HG03066 (cell line): ENCODE measurements around the gene CEP192.

Experiments used
- ATAC-seq: cut with Tn5 transposase; IDR thresholded peaks from one replicate; pipeline ENCODE4 v1.9.1; 2021; ENCODE audit warnings: low read depth; ENCODE audit not compliant: unreplicated experiment

The CEP192 gene

GRCh38 chr18:13136056-13136903, 145.1 kb downstream of the CEP192 start:
- ATAC-seq = no peak

GRCh38 chr18:13136904-13137669, 145.9 kb downstream of the CEP192 start:
- no peak for ATAC-seq

DNA sequence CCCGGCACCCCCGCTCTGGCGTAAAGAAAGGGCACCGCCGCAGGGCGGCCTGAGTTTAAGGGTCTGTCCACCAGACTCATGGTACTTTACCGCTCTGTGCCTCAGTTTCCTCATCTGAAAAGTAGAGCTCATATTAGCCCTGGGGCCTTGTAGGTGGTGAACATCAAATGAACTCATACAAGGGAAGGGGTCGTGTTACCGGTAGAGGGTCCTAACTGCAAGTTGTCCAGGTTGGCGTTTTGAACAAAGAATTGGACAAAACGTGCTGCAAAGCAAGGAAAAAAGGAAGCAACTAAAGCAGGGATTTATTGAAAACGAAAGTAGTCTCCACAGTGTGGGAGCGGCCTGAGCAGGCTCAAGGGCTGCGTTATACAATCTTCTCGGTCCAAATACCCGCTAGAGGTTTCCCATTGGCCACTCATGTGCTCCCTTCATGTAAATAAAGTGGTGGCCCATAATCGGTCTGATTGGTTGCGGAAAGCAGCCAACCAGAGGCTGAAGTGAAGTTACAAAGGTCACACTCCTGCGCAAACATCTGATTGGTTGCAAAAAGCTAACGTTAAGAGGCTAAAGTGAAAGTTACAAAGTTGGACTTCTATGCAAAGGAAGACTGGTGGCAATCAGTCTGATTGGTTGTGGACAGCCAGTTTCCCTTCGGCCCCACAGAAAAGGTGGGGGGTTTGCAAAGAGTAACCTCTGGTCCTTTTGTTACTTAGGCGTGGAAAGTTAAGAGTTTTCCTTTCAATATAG, 146.7 kb downstream of the CEP192 start:
- ATAC-seq = no peak

DNA sequence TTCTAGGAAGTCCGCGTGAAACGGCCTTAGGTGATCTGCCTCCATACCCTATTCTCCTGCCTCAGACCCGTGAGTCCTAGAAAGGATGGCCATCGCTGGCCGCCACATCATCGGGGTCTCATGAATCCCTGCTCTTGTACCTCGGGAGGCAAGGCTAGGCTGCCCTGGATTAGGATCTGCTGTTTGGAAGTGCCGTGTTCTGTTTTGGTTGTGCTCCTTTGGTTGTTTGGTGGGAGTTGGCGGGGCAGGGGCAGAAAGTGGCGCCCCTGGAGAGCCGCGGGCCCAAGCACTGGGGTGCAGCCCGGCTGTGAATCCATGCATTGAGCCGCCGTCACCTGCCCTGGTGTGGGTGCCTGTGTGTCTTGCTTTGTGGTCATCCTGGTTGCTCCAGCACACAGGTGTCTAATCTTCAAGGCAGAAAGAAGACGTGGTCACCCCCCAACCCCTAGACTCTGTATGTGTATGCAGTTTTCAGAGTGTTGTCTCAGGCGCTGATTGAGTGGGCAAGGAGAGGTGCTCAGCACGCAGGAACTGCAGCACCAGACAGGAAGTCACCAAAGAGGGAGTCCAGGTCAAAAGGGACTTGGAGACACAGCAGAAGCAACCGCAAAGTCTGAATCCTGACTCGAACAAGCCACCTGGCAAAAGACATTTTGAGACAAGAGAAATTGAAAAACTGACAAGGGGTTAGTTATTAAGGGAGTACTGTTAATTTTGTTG, 147.4 kb downstream of the CEP192 start:
- ATAC-seq = no peak

DNA sequence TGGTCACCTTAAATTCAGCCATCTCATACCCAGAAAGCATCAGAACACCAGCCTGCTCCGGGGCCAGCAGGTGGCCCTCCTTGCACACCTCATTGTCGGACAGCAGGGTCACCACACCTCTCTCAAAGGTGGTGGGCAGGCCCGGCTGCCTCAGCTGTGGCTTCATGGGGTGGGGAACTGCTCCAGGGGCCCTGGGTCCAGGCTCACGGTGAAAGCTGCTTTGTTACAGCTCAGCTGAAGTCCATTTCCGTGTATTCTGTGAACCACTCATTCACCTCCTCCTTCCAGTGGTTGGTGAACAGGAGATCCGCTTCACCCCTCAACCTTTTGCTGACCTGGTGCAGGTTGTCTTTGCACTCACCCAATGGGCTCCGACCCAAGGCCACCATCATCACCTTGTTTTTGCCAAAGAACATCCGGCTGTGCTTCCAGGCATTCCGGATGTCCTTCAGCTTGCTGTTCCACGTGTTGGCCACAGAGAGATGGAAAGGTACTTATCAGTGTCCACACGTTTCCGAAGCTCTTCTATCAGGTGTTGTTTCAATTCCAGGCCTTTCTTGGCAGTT, 148.8 kb downstream of the CEP192 start:
- no peak for ATAC-seq

- no peak for ATAC-seq
Measured at GRCh38 chr18:13141209-13141608, 150.0 kb downstream of the CEP192 start.

DNA sequence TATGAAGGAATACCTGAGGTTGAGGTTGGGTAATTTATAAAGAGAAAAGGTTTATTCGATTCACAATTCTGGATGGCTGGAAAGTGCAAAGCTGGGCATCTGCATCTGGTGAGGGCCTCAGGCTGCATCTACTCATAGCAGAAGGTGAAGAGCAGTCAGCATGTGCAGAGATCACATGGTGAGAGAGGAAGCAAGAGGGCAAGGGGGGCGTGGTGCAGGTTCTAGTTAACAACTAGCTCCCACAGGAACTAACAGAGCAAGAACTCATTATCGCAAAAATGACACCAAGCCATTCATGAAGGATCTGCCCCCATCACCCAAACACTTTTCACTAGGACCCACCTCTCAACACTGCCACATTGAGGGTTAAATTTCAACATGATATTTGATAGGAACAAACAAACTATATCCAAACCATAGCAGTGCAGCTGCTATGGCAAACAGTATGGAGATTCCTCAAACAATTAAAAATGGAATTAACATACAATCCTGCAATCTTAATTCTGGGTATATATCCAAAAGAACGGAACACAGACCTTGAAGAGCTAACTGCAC, 154.6 kb downstream of the CEP192 start:
- no peak for ATAC-seq

- ATAC-seq = no peak
Measured at GRCh38 chr18:13147130-13147529, 156.0 kb downstream of the CEP192 start.

GRCh38 chr18:13151656-13152055, 160.5 kb downstream of the CEP192 start:
- no peak for ATAC-seq

DNA sequence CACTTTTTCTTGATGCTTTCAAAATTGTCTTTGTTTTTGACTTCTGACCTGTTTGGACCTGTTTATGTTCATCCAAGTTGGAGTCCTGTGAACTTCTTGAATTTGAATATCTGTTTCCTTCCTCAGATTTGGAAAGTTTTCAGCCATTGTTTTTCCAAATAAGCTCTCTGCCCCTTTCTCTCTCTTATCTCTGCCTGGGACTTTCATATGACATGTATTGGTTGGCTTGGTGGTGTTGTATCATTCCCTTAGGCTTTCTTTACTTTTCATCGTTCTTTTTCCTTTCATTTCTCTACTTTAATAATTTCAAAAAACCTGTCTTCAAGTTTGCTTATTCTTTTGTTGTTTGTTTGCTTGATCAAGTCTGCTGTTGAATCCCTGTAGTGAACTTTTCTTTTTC, 167.3 kb downstream of the CEP192 start:
- ATAC-seq = no peak

GRCh38 chr18:13159579-13159978, 168.4 kb downstream of the CEP192 start:
- ATAC-seq = no peak

DNA sequence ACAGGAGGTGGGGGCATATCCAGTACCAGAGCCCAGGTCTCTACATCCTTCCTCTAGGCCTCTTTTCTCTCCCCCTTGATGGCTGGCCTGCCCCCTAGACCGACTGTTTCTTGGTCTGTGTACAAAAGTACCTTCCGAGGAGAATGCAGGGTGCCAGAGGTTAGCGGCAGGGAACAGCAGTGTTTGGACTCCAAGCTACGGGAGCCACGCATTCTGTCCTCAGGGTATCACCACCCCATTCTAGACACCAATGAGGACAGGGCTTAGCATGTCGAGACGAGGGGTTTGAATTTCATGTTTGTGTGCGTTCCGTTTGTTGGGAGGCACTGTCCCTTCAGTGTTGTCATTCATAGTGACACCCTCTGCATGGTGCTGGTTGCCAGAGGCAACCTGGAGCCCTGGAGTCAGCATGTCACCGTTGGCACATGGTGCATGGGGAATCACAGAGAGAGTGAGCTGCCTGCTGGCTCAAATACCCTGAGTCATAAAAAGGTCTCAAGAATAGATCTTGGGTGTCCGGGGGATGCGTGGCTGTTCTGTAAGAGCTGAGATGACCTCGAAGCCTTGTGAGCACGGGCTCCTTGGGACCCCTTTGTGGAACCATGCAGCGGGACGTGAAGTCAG, 170.2 kb downstream of the CEP192 start:
- ATAC-seq = no peak

GRCh38 chr18:13163167-13163927, 172.2 kb downstream of the CEP192 start:
- no peak for ATAC-seq

GRCh38 chr18:13164406-13164805, 173.2 kb downstream of the CEP192 start:
- ATAC-seq = no peak

GRCh38 chr18:13165636-13166423, 174.7 kb downstream of the CEP192 start:
- no peak for ATAC-seq

GRCh38 chr18:13173578-13174145, 182.5 kb downstream of the CEP192 start:
- ATAC-seq = no peak
